Right ventricle myocardium superior (tissue), 1 donor: ENCODE results near the gene PBX3. TPM values are rescaled to one million over a fixed set of nuclear protein-coding genes. Genes with fewer than 3 reads are reported as not detected.
A peak's percentile ranks its signal among the peaks of the same experiment; 100 is the strongest.

Experiments
- ATAC-seq: fragments of 200-7000 bp; cut with Tn5 transposase; one replicate; pipeline ENCODE4 v1.9.1; 2020; ENCODE audit warnings: mild to moderate bottlenecking; ENCODE audit not compliant: poor library complexity
- DNase-seq: peaks from one replicate; pipeline ENCODE4 v3.0.0-alpha.2; 2020
- intact Hi-C: fragments of 100-400 bp; cut with DNase I; formaldehyde crosslinking; loops from one replicate; pipeline ENCODE4 v1.11.2; 2022
- total RNA-seq: library from RNA; stranded (reverse); fragmentation: NEBNext Ultra II Directional; extraction: Animal tissue kit (Norgen Biotek cat#: 25700); gene quantifications from one replicate; pipeline ENCODE4 v1.2.1, GENCODE V29; 2021
- donor health status: DM: no; HTN: yes; CAD: no; lungs with severe emphysema.

PBX3 gene
- total RNA-seq, 1 donor from 2014 or later: 54.1 TPM

- DNase-seq (no peak), ATAC-seq (no peak)
- intact Hi-C loops: no loop called here
Observed at GRCh38 chr9:125746774-125747052, 460 bp upstream of the PBX3 start.

GRCh38 chr9:125747765-125748445 is 732 bp downstream of the PBX3 start:
- peak; percentile 67 for DNase-seq
- intact Hi-C loops: no loop called here
- peak; percentile 2 for ATAC-seq

- ATAC-seq (no peak), DNase-seq (peak; percentile 45)
- intact Hi-C loops: no loop called here
Observed at GRCh38 chr9:125748446-125749099, 1.4 kb downstream of the PBX3 start.

- ATAC-seq (no peak), DNase-seq (no peak)
- intact Hi-C loops: no loop called here
Observed at GRCh38 chr9:125749287-125749935, 2.2 kb downstream of the PBX3 start.

- ATAC-seq (no peak), DNase-seq (no peak)
- intact Hi-C loops: loop anchor here (10.0 kb wide), 1 partner anchor 135 kb away; no protein-coding TSS in a partner anchor
Observed at GRCh38 chr9:125749951-125750626, 2.9 kb downstream of the PBX3 start.

- intact Hi-C loops: loop anchor here (10.0 kb wide), 1 partner anchor 134 kb away; no protein-coding TSS in a partner anchor
- no peak for DNase-seq
- ATAC-seq: no peak
Observed at GRCh38 chr9:125750627-125751011, 3.4 kb downstream of the PBX3 start.

- no peak for DNase-seq
- ATAC-seq: no peak
- intact Hi-C loops: loop anchor here (10.0 kb wide), 1 partner anchor 133 kb away; no protein-coding TSS in a partner anchor
Observed at GRCh38 chr9:125752070-125752628, 5.0 kb downstream of the PBX3 start.

- intact Hi-C loops: loop anchor here (10.0 kb wide), 1 partner anchor 131 kb away; no protein-coding TSS in a partner anchor
- no peak for DNase-seq
- no peak for ATAC-seq
Observed at GRCh38 chr9:125754096-125754495, 6.9 kb downstream of the PBX3 start.

GRCh38 chr9:125755340-125755739 is 8.2 kb downstream of the PBX3 start:
- intact Hi-C loops: loop anchor here (10.0 kb wide), 1 partner anchor 129 kb away; no protein-coding TSS in a partner anchor
- no peak for ATAC-seq

GRCh38 chr9:125756518-125756917 is 9.3 kb downstream of the PBX3 start:
- intact Hi-C loops: loop anchor here (10.0 kb wide), 1 partner anchor 128 kb away; no protein-coding TSS in a partner anchor
- ATAC-seq (no peak), DNase-seq (no peak)

More at GRCh38 chr9:125755340-125755739, 8.2 kb downstream of the PBX3 start:
- no peak for DNase-seq

- no peak for ATAC-seq
- intact Hi-C loops: loop anchor here (10.0 kb wide), 1 partner anchor 127 kb away; no protein-coding TSS in a partner anchor
Observed at GRCh38 chr9:125757834-125758233, 10.7 kb downstream of the PBX3 start.

GRCh38 chr9:125758986-125759763 is 12.0 kb downstream of the PBX3 start:
- ATAC-seq (peak; percentile 81), DNase-seq (peak; percentile 39)
- intact Hi-C loops: loop anchor here (10.0 kb wide), 1 partner anchor 126 kb away; no protein-coding TSS in a partner anchor

More at GRCh38 chr9:125757834-125758233, 10.7 kb downstream of the PBX3 start:
- DNase-seq: no peak

GRCh38 chr9:125759764-125760129 is 12.6 kb downstream of the PBX3 start:
- no peak for DNase-seq
- intact Hi-C loops: loop anchor here (10.0 kb wide), 2 partner anchors 55 to 125 kb away; no protein-coding TSS in a partner anchor
- ATAC-seq: peak; percentile 37

- intact Hi-C loops: loop anchor here (10.0 kb wide), 1 partner anchor 54 kb away; no protein-coding TSS in a partner anchor
- ATAC-seq (no peak), DNase-seq (no peak)
Observed at GRCh38 chr9:125760537-125760936, 13.4 kb downstream of the PBX3 start.

- intact Hi-C loops: loop anchor here (10.0 kb wide), 1 partner anchor 53 kb away; no protein-coding TSS in a partner anchor
- ATAC-seq: no peak
- DNase-seq: no peak
Observed at GRCh38 chr9:125761676-125762450, 14.7 kb downstream of the PBX3 start.

- no peak for ATAC-seq
- intact Hi-C loops: loop anchor here (10.0 kb wide), 1 partner anchor 51 kb away; no protein-coding TSS in a partner anchor
Observed at GRCh38 chr9:125763394-125763801, 16.2 kb downstream of the PBX3 start.

GRCh38 chr9:125764198-125764597 is 17.0 kb downstream of the PBX3 start:
- intact Hi-C loops: loop anchor here (10.0 kb wide), 1 partner anchor 51 kb away; no protein-coding TSS in a partner anchor
- no peak for ATAC-seq
- no peak for DNase-seq

More at GRCh38 chr9:125763394-125763801, 16.2 kb downstream of the PBX3 start:
- DNase-seq: no peak
